GM19043 (cell line): ENCODE measurements around the gene PROSER1.
"Not testable (repeated sequence)": the region's sequence is repeated elsewhere in the genome, so short reads cannot be mapped to it uniquely, and the experiment has no call there.

Source experiments
- ATAC-seq: cut with Tn5 transposase; IDR thresholded peaks from one replicate; pipeline ENCODE4 v1.9.1; 2021; ENCODE audit warnings: low read depth; ENCODE audit not compliant: unreplicated experiment

The PROSER1 gene

GRCh38 chr13:39037880-39038568, at the start of gene PROSER1, which contains the start of gene NHLRC3:
Gene PROSER1, minus strand, starts transcription at chr13:39038089. Its CDS starts 847 bp downstream, at chr13:39037242.
Gene NHLRC3, plus strand, starts transcription at chr13:39038456. Its CDS starts 184 bp downstream, at chr13:39038640.
- ATAC-seq = peak; percentile 65

GRCh38 chr13:39086251-39086945, 48.5 kb upstream of the PROSER1 start:
- not testable (repeated sequence) for ATAC-seq

- ATAC-seq = no peak
These were observed 36.1 kb upstream of the PROSER1 start for GRCh38 chr13:39073983-39074382.

- no peak for ATAC-seq
These were observed 35.0 kb upstream of the PROSER1 start for GRCh38 chr13:39072842-39073241.

GRCh38 chr13:39062004-39062403, 24.1 kb upstream of the PROSER1 start:
- no peak for ATAC-seq

GRCh38 chr13:39058040-39058439, 20.2 kb upstream of the PROSER1 start:
- ATAC-seq = no peak

GRCh38 chr13:39056018-39056417, 18.1 kb upstream of the PROSER1 start:
- ATAC-seq = no peak

GRCh38 chr13:39054112-39054511, 16.2 kb upstream of the PROSER1 start:
- no peak for ATAC-seq

GRCh38 chr13:39052944-39053343, 15.1 kb upstream of the PROSER1 start:
- ATAC-seq = no peak

- ATAC-seq = no peak
These were observed 13.3 kb upstream of the PROSER1 start for GRCh38 chr13:39051157-39051556.

GRCh38 chr13:39049274-39049673, 11.4 kb upstream of the PROSER1 start:
- ATAC-seq = no peak

GRCh38 chr13:39048806-39049205, 10.9 kb upstream of the PROSER1 start:
- no peak for ATAC-seq

- ATAC-seq = no peak
These were observed 9.7 kb upstream of the PROSER1 start for GRCh38 chr13:39047560-39047959.

GRCh38 chr13:39044536-39044935, 6.6 kb upstream of the PROSER1 start:
- ATAC-seq = peak; percentile 83

GRCh38 chr13:39040206-39040605, 2.3 kb upstream of the PROSER1 start:
- no peak for ATAC-seq

- no peak for ATAC-seq
These were observed 1.2 kb upstream of the PROSER1 start for GRCh38 chr13:39039041-39039440.

GRCh38 chr13:39038569-39039030, 711 bp upstream of the PROSER1 start:
- ATAC-seq = peak; percentile 23

GRCh38 chr13:39037410-39037879, 444 bp downstream of the PROSER1 start:
- ATAC-seq = peak; percentile 19

- ATAC-seq = no peak
These were observed 1.7 kb downstream of the PROSER1 start for GRCh38 chr13:39036212-39036611.

GRCh38 chr13:39035799-39036198, 2.1 kb downstream of the PROSER1 start:
- ATAC-seq = no peak

GRCh38 chr13:39035204-39035603, 2.7 kb downstream of the PROSER1 start:
- ATAC-seq = no peak

- no peak for ATAC-seq
These were observed 3.8 kb downstream of the PROSER1 start for GRCh38 chr13:39034085-39034484.
